SK-N-MC (cell line): ENCODE data around the gene SCFD2.

Source experiments
- EZH2 ChIP-seq: fragments of 200-600 bp; sonication (generic); IDR thresholded peaks from one replicate; pipeline ENCODE4 v1.6.1; 2017; ENCODE audit warnings: antibody characterized with exemption
- POLR2AphosphoS5 ChIP-seq: IDR thresholded peaks from 2 replicates; pipeline ENCODE4 v1.6.1; 2012; ENCODE audit warnings: mild to moderate bottlenecking, low read depth, low read length, borderline replicate concordance

- no peak for TF ChIP-seq EZH2
- TF ChIP-seq POLR2AphosphoS5 = no peak
These were observed 500.6 kb downstream of the SCFD2 start for GRCh38 chr4:52865300-52865699.
